ENCODE data around the gene CDC42EP2.

Gene CDC42EP2

GRCh38 chr11:65298131-65298535 is 16.5 kb upstream of the CDC42EP2 start:
- DNase-seq (ENCODE audit: low read depth) = no peak

GRCh38 chr11:65298655-65299179 is 15.9 kb upstream of the CDC42EP2 start:
- no peak for DNase-seq (ENCODE audit: low read depth)

GRCh38 chr11:65300621-65301275 is 13.9 kb upstream of the CDC42EP2 start:
- DNase-seq (ENCODE audit: low read depth) = no peak

- DNase-seq (ENCODE audit: low read depth) = no peak
Measured at GRCh38 chr11:65301491-65302329, 13.0 kb upstream of the CDC42EP2 start.

- no peak for DNase-seq (ENCODE audit: low read depth)
Measured at GRCh38 chr11:65303555-65303954, 11.1 kb upstream of the CDC42EP2 start.

- DNase-seq (ENCODE audit: low read depth) = no peak
Measured at GRCh38 chr11:65304110-65304509, 10.6 kb upstream of the CDC42EP2 start.

- DNase-seq (ENCODE audit: low read depth) = no peak
Measured at GRCh38 chr11:65304613-65305012, 10.1 kb upstream of the CDC42EP2 start.

- no peak for DNase-seq (ENCODE audit: low read depth)
Measured at GRCh38 chr11:65305501-65306268, 9.0 kb upstream of the CDC42EP2 start.

- no peak for DNase-seq (ENCODE audit: low read depth)
Measured at GRCh38 chr11:65307298-65308229, 7.1 kb upstream of the CDC42EP2 start.

GRCh38 chr11:65308281-65308891 is 6.3 kb upstream of the CDC42EP2 start:
- DNase-seq (ENCODE audit: low read depth) = no peak

- DNase-seq (ENCODE audit: low read depth) = no peak
Measured at GRCh38 chr11:65309006-65309405, 5.7 kb upstream of the CDC42EP2 start.

- no peak for DNase-seq (ENCODE audit: low read depth)
Measured at GRCh38 chr11:65310215-65310614, 4.5 kb upstream of the CDC42EP2 start.

- no peak for DNase-seq (ENCODE audit: low read depth)
Measured at GRCh38 chr11:65310736-65311135, 3.9 kb upstream of the CDC42EP2 start.

GRCh38 chr11:65311170-65311678 is 3.4 kb upstream of the CDC42EP2 start:
- no peak for DNase-seq (ENCODE audit: low read depth)

- DNase-seq (ENCODE audit: low read depth) = peak; percentile 64
Measured at GRCh38 chr11:65315204-65315865, 669 bp downstream of the CDC42EP2 start.

GRCh38 chr11:65315866-65316226 is 1.2 kb downstream of the CDC42EP2 start:
- no peak for DNase-seq (ENCODE audit: low read depth)

- no peak for DNase-seq (ENCODE audit: low read depth)
Measured at GRCh38 chr11:65316227-65317024, 1.8 kb downstream of the CDC42EP2 start.

- no peak for DNase-seq (ENCODE audit: low read depth)
Measured at GRCh38 chr11:65317025-65317786, 2.5 kb downstream of the CDC42EP2 start.
